Hepatocyte (in vitro differentiated cells): ENCODE data around the gene DEPDC5.

ENCODE experiments used
- CTCF ChIP-seq: fragments of 200-600 bp; sonication (generic); IDR thresholded peaks from 2 replicates; pipeline ENCODE4 v1.5.1; 2016; ENCODE audit warnings: antibody characterized with exemption, mild to moderate bottlenecking; ENCODE audit not compliant: poor library complexity
- EZH2 ChIP-seq: fragments of 200-600 bp; sonication (generic); IDR thresholded peaks from 2 replicates; pipeline ENCODE4 v1.6.1; 2016; ENCODE audit warnings: antibody characterized with exemption, mild to moderate bottlenecking, borderline replicate concordance
- EZH2phosphoT487 ChIP-seq: fragments of 200-600 bp; sonication (generic); IDR thresholded peaks from one replicate; pipeline ENCODE4 v1.6.1; 2018; ENCODE audit warnings: antibody characterized with exemption, mild to moderate bottlenecking, low read depth, moderate library complexity; ENCODE audit not compliant: unreplicated experiment, severe bottlenecking

GRCh38 chr22:31753634-31754501, at the start of gene DEPDC5:
- no peak for TF ChIP-seq CTCF
- no peak for TF ChIP-seq EZH2
- no peak for TF ChIP-seq EZH2phosphoT487
